Activated naive CD8-positive, alpha-beta T cell treated with anti-CD3 and anti-CD28 coated beads for 36 hours (primary cell): ENCODE data around the gene C5. TPM values are rescaled to one million over a fixed set of nuclear protein-coding genes. Genes with fewer than 3 reads are reported as not detected.

Experiments
- DNase-seq: peaks from one replicate; pipeline ENCODE4 v3.0.0; 2021
- H3K27ac Mint-ChIP-seq: one replicate; pipeline ENCODE4 v1.8.0; 2022; ENCODE audit warnings: mild to moderate bottlenecking, moderate library complexity, mixed read lengths
- H3K27me3 Mint-ChIP-seq: one replicate; pipeline ENCODE4 v1.8.0; 2022; ENCODE audit warnings: mild to moderate bottlenecking, mixed read lengths
- H3K36me3 Mint-ChIP-seq: one replicate; pipeline ENCODE4 v1.8.0; 2021; ENCODE audit warnings: mild to moderate bottlenecking, mixed read lengths
- H3K4me1 Mint-ChIP-seq: one replicate; pipeline ENCODE4 v1.8.0; 2021; ENCODE audit warnings: mixed read lengths
- H3K4me3 Mint-ChIP-seq: one replicate; pipeline ENCODE4 v1.8.0; 2022; ENCODE audit warnings: mild to moderate bottlenecking, moderate library complexity, mixed read lengths
- H3K9me3 Mint-ChIP-seq: one replicate; pipeline ENCODE4 v1.8.0; 2022; ENCODE audit warnings: mixed read lengths
- total RNA-seq, 2 experiments: library from RNA; stranded (reverse); gene quantifications; one replicate each; pipeline ENCODE4 v1.2.3, GENCODE V29; 2021

Gene C5
- total RNA-seq, 2 experiments from 2014 or later, result 1.3 to 1.5 TPM

- no peaks in the 10 kb centered on the region for H3K27me3 Mint-ChIP-seq
- peaks cover 4% of the 10 kb centered on the region for H3K36me3 Mint-ChIP-seq
- H3K9me3 Mint-ChIP-seq, result no peaks in the 10 kb centered on the region
- DNase-seq, result no peak
- H3K4me3 Mint-ChIP-seq, result no peak overlapping the region
- H3K27ac Mint-ChIP-seq, result no peak overlapping the region
- no peaks in the 10 kb centered on the region for H3K4me1 Mint-ChIP-seq
These were observed 25.8 kb downstream of the C5 start for GRCh38 chr9:121024237-121024636.

GRCh38 chr9:121023064-121023463 is 27.0 kb downstream of the C5 start:
- Mint-ChIP-seq H3K36me3 (peaks cover 4% of the 10 kb centered on the region), H3K4me1 (no peaks in the 10 kb centered on the region), H3K4me3 (no peak overlapping the region), H3K27ac (no peak overlapping the region), H3K27me3 (no peaks in the 10 kb centered on the region), H3K9me3 (no peaks in the 10 kb centered on the region)
- DNase-seq, result no peak

- H3K27ac Mint-ChIP-seq, result no peak overlapping the region
- no peaks in the 10 kb centered on the region for H3K27me3 Mint-ChIP-seq
- H3K4me3 Mint-ChIP-seq, result no peak overlapping the region
- no peaks in the 10 kb centered on the region for H3K9me3 Mint-ChIP-seq
- no peaks in the 10 kb centered on the region for H3K36me3 Mint-ChIP-seq
- no peaks in the 10 kb centered on the region for H3K4me1 Mint-ChIP-seq
- no peak for DNase-seq
These were observed 28.8 kb downstream of the C5 start for GRCh38 chr9:121021301-121021700.

GRCh38 chr9:121019273-121019672 is 30.8 kb downstream of the C5 start:
- no peaks in the 10 kb centered on the region for H3K4me1 Mint-ChIP-seq
- H3K27me3 Mint-ChIP-seq, result no peaks in the 10 kb centered on the region
- H3K36me3 Mint-ChIP-seq, result no peaks in the 10 kb centered on the region
- no peak overlapping the region for H3K27ac Mint-ChIP-seq
- H3K4me3 Mint-ChIP-seq, result no peak overlapping the region
- no peak for DNase-seq
- no peaks in the 10 kb centered on the region for H3K9me3 Mint-ChIP-seq

GRCh38 chr9:121013911-121014310 is 36.2 kb downstream of the C5 start:
- Mint-ChIP-seq H3K9me3 (no peaks in the 10 kb centered on the region), H3K4me3 (no peak overlapping the region), H3K4me1 (no peaks in the 10 kb centered on the region), H3K36me3 (no peaks in the 10 kb centered on the region), H3K27me3 (no peaks in the 10 kb centered on the region), H3K27ac (no peak overlapping the region)
- DNase-seq, result no peak

- no peak for DNase-seq
- no peak overlapping the region for H3K27ac Mint-ChIP-seq
- no peaks in the 10 kb centered on the region for H3K36me3 Mint-ChIP-seq
- no peaks in the 10 kb centered on the region for H3K27me3 Mint-ChIP-seq
- no peaks in the 10 kb centered on the region for H3K9me3 Mint-ChIP-seq
- H3K4me3 Mint-ChIP-seq, result no peak overlapping the region
- no peaks in the 10 kb centered on the region for H3K4me1 Mint-ChIP-seq
These were observed 40.4 kb downstream of the C5 start for GRCh38 chr9:121009650-121010049.

- H3K4me1 Mint-ChIP-seq, result no peaks in the 10 kb centered on the region
These were observed 50.8 kb downstream of the C5 start for GRCh38 chr9:120999317-120999716.

GRCh38 chr9:120998111-120998510 is 52.0 kb downstream of the C5 start:
- H3K4me3 Mint-ChIP-seq, result no peak overlapping the region
- no peak for DNase-seq

More at GRCh38 chr9:120999317-120999716, 50.8 kb downstream of the C5 start:
- H3K4me3 Mint-ChIP-seq, result no peak overlapping the region
- H3K9me3 Mint-ChIP-seq, result no peaks in the 10 kb centered on the region
- H3K27ac Mint-ChIP-seq, result no peak overlapping the region
- DNase-seq, result no peak
- no peaks in the 10 kb centered on the region for H3K36me3 Mint-ChIP-seq
- no peaks in the 10 kb centered on the region for H3K27me3 Mint-ChIP-seq

GRCh38 chr9:120997502-120997901 is 52.6 kb downstream of the C5 start:
- Mint-ChIP-seq H3K9me3 (peaks cover 3% of the 10 kb centered on the region), H3K36me3 (no peaks in the 10 kb centered on the region), H3K4me1 (no peaks in the 10 kb centered on the region), H3K27me3 (no peaks in the 10 kb centered on the region), H3K4me3 (no peak overlapping the region), H3K27ac (no peak overlapping the region)
- no peak for DNase-seq

More at GRCh38 chr9:120998111-120998510, 52.0 kb downstream of the C5 start:
- Mint-ChIP-seq H3K9me3 (no peaks in the 10 kb centered on the region), H3K4me1 (no peaks in the 10 kb centered on the region), H3K27ac (no peak overlapping the region), H3K36me3 (no peaks in the 10 kb centered on the region), H3K27me3 (no peaks in the 10 kb centered on the region)

GRCh38 chr9:120996409-120996808 is 53.7 kb downstream of the C5 start:
- Mint-ChIP-seq H3K9me3 (peaks cover 3% of the 10 kb centered on the region), H3K4me3 (no peak overlapping the region), H3K4me1 (no peaks in the 10 kb centered on the region), H3K36me3 (no peaks in the 10 kb centered on the region), H3K27me3 (no peaks in the 10 kb centered on the region), H3K27ac (no peak overlapping the region)
- no peak for DNase-seq

- no peaks in the 10 kb centered on the region for H3K36me3 Mint-ChIP-seq
- no peaks in the 10 kb centered on the region for H3K4me1 Mint-ChIP-seq
- peaks cover 3% of the 10 kb centered on the region for H3K9me3 Mint-ChIP-seq
These were observed 61.0 kb downstream of the C5 start for GRCh38 chr9:120989065-120989464.

GRCh38 chr9:120985819-120986222 is 64.3 kb downstream of the C5 start:
- Mint-ChIP-seq H3K27me3 (no peaks in the 10 kb centered on the region), H3K4me3 (no peak overlapping the region), H3K36me3 (no peaks in the 10 kb centered on the region), H3K9me3 (no peaks in the 10 kb centered on the region), H3K27ac (no peak overlapping the region), H3K4me1 (no peaks in the 10 kb centered on the region)
- no peak for DNase-seq

More at GRCh38 chr9:120989065-120989464, 61.0 kb downstream of the C5 start:
- no peak for DNase-seq
- Mint-ChIP-seq H3K27me3 (no peaks in the 10 kb centered on the region), H3K4me3 (no peak overlapping the region), H3K27ac (no peak overlapping the region)

GRCh38 chr9:120983259-120983837 is 66.7 kb downstream of the C5 start:
- DNase-seq, result no peak
- H3K4me3 Mint-ChIP-seq, result no peak overlapping the region
- no peaks in the 10 kb centered on the region for H3K27me3 Mint-ChIP-seq
- no peak overlapping the region for H3K27ac Mint-ChIP-seq
- H3K9me3 Mint-ChIP-seq, result no peaks in the 10 kb centered on the region
- H3K4me1 Mint-ChIP-seq, result no peaks in the 10 kb centered on the region
- no peaks in the 10 kb centered on the region for H3K36me3 Mint-ChIP-seq

- Mint-ChIP-seq H3K4me3 (no peak overlapping the region), H3K27ac (no peak overlapping the region), H3K4me1 (no peaks in the 10 kb centered on the region), H3K36me3 (no peaks in the 10 kb centered on the region), H3K27me3 (no peaks in the 10 kb centered on the region), H3K9me3 (no peaks in the 10 kb centered on the region)
- DNase-seq, result no peak
These were observed 67.2 kb downstream of the C5 start for GRCh38 chr9:120982836-120983235.

- no peaks in the 10 kb centered on the region for H3K4me1 Mint-ChIP-seq
- no peaks in the 10 kb centered on the region for H3K36me3 Mint-ChIP-seq
- H3K27me3 Mint-ChIP-seq, result no peaks in the 10 kb centered on the region
- DNase-seq, result no peak
- no peak overlapping the region for H3K4me3 Mint-ChIP-seq
- H3K9me3 Mint-ChIP-seq, result no peaks in the 10 kb centered on the region
- no peak overlapping the region for H3K27ac Mint-ChIP-seq
These were observed 69.1 kb downstream of the C5 start for GRCh38 chr9:120980951-120981350.

- Mint-ChIP-seq H3K4me1 (peaks cover 8% of the 10 kb centered on the region), H3K27ac (no peak overlapping the region), H3K36me3 (no peaks in the 10 kb centered on the region), H3K9me3 (no peaks in the 10 kb centered on the region), H3K4me3 (no peak overlapping the region), H3K27me3 (no peaks in the 10 kb centered on the region)
- DNase-seq, result no peak
These were observed 70.3 kb downstream of the C5 start for GRCh38 chr9:120979797-120980196.
